ENCODE data around the gene SLC25A38. TPM values are rescaled to one million over a fixed set of nuclear protein-coding genes. Genes with fewer than 3 reads are reported as not detected.
A peak's percentile ranks its signal among the peaks of the same experiment; 100 is the strongest.

SLC25A38 gene
- total and polyA plus RNA-seq, 10 of the 15 experiments (the other 5 are each of a cell fraction or from before 2014, with no cell fraction given): 15.2 to 55.2 (median 39.2) TPM

GRCh38 chr3:39386318-39386717, 3.1 kb downstream of the SLC25A38 start:
- no peak overlapping the region for H3K27ac ChIP-seq (ENCODE audit: control insufficient read depth, insufficient read depth)
- ATAC-seq (no peak), FAIRE-seq (no peak), DNase-seq (ENCODE audit: low read depth, low spot score) (no peak)
- 62% methylated on average over 5 of the region's 5 CpGs for WGBS (ENCODE audit: insufficient coverage, insufficient replicate concordance, low lambda C conversion rate, missing lambda C conversion rate)
- ChIA-PET SMC1A (ENCODE audit: uncharacterized antibody, unreplicated experiment) (interaction anchor here (0.8 to 5.4 kb wide), 6 partner anchors 11 to 196 kb away, joined by 3 to 44 read pairs (median 3); partner anchors contain the start of gene RPSA), POLR2A (interaction anchor here (0.5 to 1.4 kb wide), 2 partner anchors 22 to 101 kb away, joined by 3 to 6 read pairs; no protein-coding TSS in a partner anchor), RAD21 (ENCODE audit: unreplicated experiment) (interaction anchor here (0.6 to 4.2 kb wide), 5 partner anchors 8 to 649 kb away, joined by 3 to 24 read pairs (median 3); partner anchors contain the start of gene RPSA), CTCF (interaction anchor here (1.2 to 4.9 kb wide), 3 partner anchors 10 to 95 kb away, joined by 3 to 55 read pairs (median 32); partner anchors contain the start of gene RPSA)
- H2AFZ ChIP-seq (ENCODE audit: control insufficient read depth, low read depth, low read length): no peak overlapping the region
- H4K20me1 ChIP-seq (ENCODE audit: control insufficient read depth, insufficient read depth): no peaks in the 10 kb centered on the region
- H3K4me3 ChIP-seq: peak overlapping the region; percentile 20; the same call in 1 of the 2 replicates
- no peaks in the 10 kb centered on the region for H3K9me3 ChIP-seq (replicated peaks; ENCODE audit: control insufficient read depth, insufficient read depth, low read length)
- no TSS peak for BruUV-seq (replicated peaks)
- H3K4me2 ChIP-seq (ENCODE audit: control insufficient read depth, insufficient read depth): no peak overlapping the region; the same call in 1 of the 2 replicates
- in situ Hi-C loops (cut with MboI) (no loop called here), intact Hi-C loops (cut with micrococcal nuclease; ENCODE audit: unreplicated experiment) (no loop called here)
- peaks cover 8 to 14% of the 10 kb centered on the region in 2 experiments for H3K36me3 ChIP-seq (ENCODE audit: control insufficient read depth in 2 of 2, insufficient read depth in 2 of 2, low read length in 1 of 2)
- H3K9ac ChIP-seq (ENCODE audit: control insufficient read depth, insufficient read depth, low read length): no peak overlapping the region
- H3K79me2 ChIP-seq (ENCODE audit: control insufficient read depth, insufficient read depth, low read length): peaks cover 74% of the 10 kb centered on the region
- peaks cover 24% of the 10 kb centered on the region for H3K4me1 ChIP-seq (ENCODE audit: control insufficient read depth, insufficient read depth, low read length)
- TF ChIP-seq STAT1 (conservative IDR thresholded peaks at IDR 0.05) (no peak), NR2F1 (conservative IDR thresholded peaks at IDR 0.05) (no peak), NFYA (IDR thresholded peaks at IDR 0.05; ENCODE audit: borderline replicate concordance, low read depth, low read length) (no peak), NR2C2 (IDR thresholded peaks at IDR 0.05; ENCODE audit: borderline replicate concordance, control insufficient read depth, insufficient read length, low read depth) (no peak), GABPA (IDR thresholded peaks at IDR 0.05; ENCODE audit: low read depth) (no peak), ZNF622 (IDR thresholded peaks at IDR 0.05) (no peak), E4F1 (IDR thresholded peaks at IDR 0.05; ENCODE audit: borderline replicate concordance, partially characterized antibody) (no peak), IKZF1 (conservative IDR thresholded peaks at IDR 0.05) (no peak), RAD21 (IDR thresholded peaks at IDR 0.05; ENCODE audit: insufficient read depth, low read depth, low read length) (no peak)
- TF ChIP-seq, protein P1, sequence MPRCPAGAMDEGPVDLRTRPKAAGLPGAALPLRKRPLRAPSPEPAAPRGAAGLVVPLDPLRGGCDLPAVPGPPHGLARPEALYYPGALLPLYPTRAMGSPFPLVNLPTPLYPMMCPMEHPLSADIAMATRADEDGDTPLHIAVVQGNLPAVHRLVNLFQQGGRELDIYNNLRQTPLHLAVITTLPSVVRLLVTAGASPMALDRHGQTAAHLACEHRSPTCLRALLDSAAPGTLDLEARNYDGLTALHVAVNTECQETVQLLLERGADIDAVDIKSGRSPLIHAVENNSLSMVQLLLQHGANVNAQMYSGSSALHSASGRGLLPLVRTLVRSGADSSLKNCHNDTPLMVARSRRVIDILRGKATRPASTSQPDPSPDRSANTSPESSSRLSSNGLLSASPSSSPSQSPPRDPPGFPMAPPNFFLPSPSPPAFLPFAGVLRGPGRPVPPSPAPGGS (IDR thresholded peaks at IDR 0.05; ENCODE audit: borderline replicate concordance, insufficient read depth, low read depth, low read length, poor library complexity, severe bottlenecking): no peak
- no peaks in the 10 kb centered on the region for H3K27me3 ChIP-seq (replicated peaks in 1 of 2; ENCODE audit: control insufficient read depth in 2 of 2, insufficient read depth in 2 of 2, low read length in 1 of 2)
